ENCODE data around the gene EXOC1L.

The EXOC1L gene

DNA sequence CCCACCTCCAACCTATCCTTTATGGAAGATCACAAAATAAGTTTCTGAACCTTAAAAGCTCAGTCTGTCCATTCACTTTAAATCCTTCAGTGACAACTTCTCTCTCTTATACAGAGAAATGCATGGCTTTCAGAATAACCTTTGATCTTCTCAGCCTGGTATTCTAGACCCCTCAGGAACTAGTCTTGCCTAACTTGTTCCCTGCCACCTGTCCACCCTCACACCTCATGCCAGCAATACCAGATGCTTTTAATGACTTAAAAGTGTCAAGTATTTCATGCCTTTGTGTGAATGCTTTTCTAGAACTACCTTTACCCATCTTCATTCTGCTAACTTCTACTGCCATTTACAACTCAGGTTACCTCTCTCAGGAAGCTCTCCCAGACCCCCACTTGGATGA lies 7.4 kb downstream of the EXOC1L start:
- no peak for TF ChIP-seq CTCF (IDR thresholded peaks at IDR 0.05; ENCODE audit: insufficient read depth, low read length, poor library complexity, severe bottlenecking)
- no peak for DNase-seq (ENCODE audit: extremely low read depth, insufficient read length)
- no peaks in the 10 kb centered on the region for H3K36me3 ChIP-seq (ENCODE audit: control insufficient read depth, insufficient read depth, low read length)
- no peak overlapping the region for H3K4me3 ChIP-seq (replicated peaks; ENCODE audit: low read depth, low read length)
- no peaks in the 10 kb centered on the region; the same call in 1 of the 2 replicates for H3K27me3 ChIP-seq (replicated peaks; ENCODE audit: control insufficient read depth, insufficient read depth, low read length)

DNA sequence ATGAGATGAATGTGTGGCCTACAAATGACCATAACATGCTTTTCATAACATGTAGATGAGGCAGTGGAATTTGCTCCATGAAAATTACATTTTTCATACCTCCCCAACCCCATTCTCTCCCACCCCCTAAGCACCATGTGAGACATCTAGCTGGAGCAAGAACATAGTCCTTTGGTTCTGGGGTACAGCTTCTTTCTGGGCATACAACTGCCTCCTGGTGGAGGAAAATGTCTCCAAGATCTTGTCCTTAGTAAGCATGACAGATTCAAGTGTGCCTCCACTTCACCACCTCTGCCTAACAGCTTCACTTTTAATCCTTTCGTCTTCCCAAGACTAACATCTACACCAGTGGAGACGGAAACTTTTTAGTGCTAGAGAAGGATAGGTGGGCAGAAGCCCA lies 8.0 kb downstream of the EXOC1L start:
- no peaks in the 10 kb centered on the region; the same call in 1 of the 2 replicates for H3K27me3 ChIP-seq (replicated peaks; ENCODE audit: control insufficient read depth, insufficient read depth, low read length)
- no peaks in the 10 kb centered on the region for H3K36me3 ChIP-seq (ENCODE audit: control insufficient read depth, insufficient read depth, low read length)
- DNase-seq (ENCODE audit: extremely low read depth, insufficient read length) = no peak
- no peak overlapping the region for H3K4me3 ChIP-seq (replicated peaks; ENCODE audit: low read depth, low read length)
- TF ChIP-seq CTCF (IDR thresholded peaks at IDR 0.05; ENCODE audit: insufficient read depth, low read length, poor library complexity, severe bottlenecking) = no peak

GRCh38 chr4:55830048-55830447 lies 10.5 kb downstream of the EXOC1L start:
- Histone ChIP-seq H3K36me3 (ENCODE audit: control insufficient read depth, insufficient read depth, low read length) (no peaks in the 10 kb centered on the region), H3K4me3 (replicated peaks; ENCODE audit: low read depth, low read length) (no peak overlapping the region), H3K27me3 (replicated peaks; ENCODE audit: control insufficient read depth, insufficient read depth, low read length) (no peaks in the 10 kb centered on the region; the same call in 1 of the 2 replicates)
- DNase-seq (ENCODE audit: extremely low read depth, insufficient read length) = no peak
- TF ChIP-seq CTCF (IDR thresholded peaks at IDR 0.05; ENCODE audit: insufficient read depth, low read length, poor library complexity, severe bottlenecking) = no peak

- Histone ChIP-seq H3K4me3 (replicated peaks; ENCODE audit: low read depth, low read length) (no peak overlapping the region), H3K27me3 (replicated peaks; ENCODE audit: control insufficient read depth, insufficient read depth, low read length) (no peaks in the 10 kb centered on the region; the same call in 1 of the 2 replicates), H3K36me3 (ENCODE audit: control insufficient read depth, insufficient read depth, low read length) (no peaks in the 10 kb centered on the region)
- no peak for DNase-seq (ENCODE audit: extremely low read depth, insufficient read length)
- TF ChIP-seq CTCF (IDR thresholded peaks at IDR 0.05; ENCODE audit: insufficient read depth, low read length, poor library complexity, severe bottlenecking) = no peak
These were observed 11.1 kb downstream of the EXOC1L start for GRCh38 chr4:55830716-55831115.

DNA sequence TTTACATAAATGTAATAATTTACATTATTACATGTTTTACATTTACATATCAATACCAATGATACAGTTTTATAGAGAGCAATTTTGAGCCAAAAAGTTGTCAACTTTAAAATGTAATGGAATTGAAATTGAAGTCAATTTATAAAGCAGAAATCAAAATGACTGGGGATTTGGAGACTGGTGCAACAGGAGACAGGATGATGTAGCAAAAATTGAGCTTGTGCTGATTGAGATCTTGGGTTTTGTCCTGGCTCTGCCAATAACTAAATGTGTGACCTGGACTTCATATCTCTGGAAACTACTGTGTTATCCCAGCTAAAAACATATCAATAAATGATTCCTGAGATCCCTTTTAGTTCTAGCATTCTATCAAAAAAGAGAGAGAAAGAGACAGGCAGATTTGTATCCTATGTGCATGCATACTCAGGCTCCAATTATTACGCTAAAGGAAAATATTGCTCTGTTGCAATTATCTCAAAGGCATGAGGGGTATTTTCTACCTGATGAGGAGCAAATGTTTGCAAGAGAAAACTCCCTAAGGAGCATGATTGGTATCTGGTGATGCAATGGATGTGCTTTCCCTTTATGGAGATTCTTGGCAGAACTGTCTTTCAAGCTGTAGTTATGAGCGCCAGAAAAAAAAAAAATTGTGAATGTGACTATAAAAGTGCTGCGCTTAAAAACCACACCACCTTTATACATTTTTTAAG lies 14.7 kb downstream of the EXOC1L start:
- H3K4me3 ChIP-seq (replicated peaks; ENCODE audit: low read depth, low read length) = no peak overlapping the region
- no peaks in the 10 kb centered on the region for H3K27me3 ChIP-seq (replicated peaks; ENCODE audit: control insufficient read depth, insufficient read depth, low read length)
- H3K36me3 ChIP-seq (ENCODE audit: control insufficient read depth, insufficient read depth, low read length) = no peaks in the 10 kb centered on the region
- TF ChIP-seq CTCF (IDR thresholded peaks at IDR 0.05; ENCODE audit: insufficient read depth, low read length, poor library complexity, severe bottlenecking) = no peak
- DNase-seq (ENCODE audit: extremely low read depth, insufficient read length) = no peak

DNA sequence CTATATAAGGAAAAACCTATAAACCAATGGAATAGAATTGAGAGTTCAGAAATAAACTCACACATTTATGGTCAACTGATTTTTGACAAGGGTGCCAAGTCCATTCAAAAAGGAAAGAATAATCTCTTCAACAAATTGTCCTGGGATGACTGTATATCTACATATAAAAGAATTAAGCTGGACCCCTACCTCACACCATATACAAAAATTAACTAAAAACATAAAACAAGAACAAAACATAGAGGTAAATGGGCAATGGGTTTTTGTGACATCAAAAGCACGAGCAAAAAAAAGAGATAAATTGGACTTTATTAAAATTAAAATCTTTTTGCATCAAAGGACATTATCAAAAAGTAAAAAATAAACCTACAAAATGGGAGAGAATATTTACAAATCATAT lies 18.3 kb downstream of the EXOC1L start:
- DNase-seq (ENCODE audit: extremely low read depth, insufficient read length) = no peak
- TF ChIP-seq CTCF (IDR thresholded peaks at IDR 0.05; ENCODE audit: insufficient read depth, low read length, poor library complexity, severe bottlenecking) = no peak

More for the DNA sequence above, 18.3 kb downstream of the EXOC1L start:
- no peaks in the 10 kb centered on the region for H3K27me3 ChIP-seq (replicated peaks; ENCODE audit: control insufficient read depth, insufficient read depth, low read length)
- H3K36me3 ChIP-seq (ENCODE audit: control insufficient read depth, insufficient read depth, low read length) = no peaks in the 10 kb centered on the region
- H3K4me3 ChIP-seq (replicated peaks; ENCODE audit: low read depth, low read length) = no peak overlapping the region

Measured in GM06990 (cell line).